GM12878 (cell line): ENCODE measurements around the gene PC. TPM values are rescaled to one million over a fixed set of nuclear protein-coding genes. Genes with fewer than 3 reads are reported as not detected.

Experiments used
- ATAC-seq: fragments of 200-7000 bp; cut with Tn5 transposase; 3 replicates; pipeline ENCODE4 v1.9.1; 2020; ENCODE audit warnings: mild to moderate bottlenecking, moderate library complexity
- BruUV-seq: library from RNA; stranded (reverse); fragments of 400-500 nt; replicated peaks from 2 replicates; lab custom pipeline; 2021; lab: Mats Ljungman, UMichigan
- CTCF ChIA-PET: fragments of 300-600 bp; sonication (Branson Sonifier 250); formaldehyde crosslinking; extraction: SDS; loops from one replicate; lab custom pipeline; 2021; ENCODE audit warnings: inconsistent platforms; lab: Yijun Ruan, JAX
- POLR2A ChIA-PET: fragments of 350-600 bp; formaldehyde crosslinking; extraction: SDS; loops from one replicate; lab custom pipeline; 2021; ENCODE audit warnings: inconsistent platforms; lab: Charles Lee
- RAD21 ChIA-PET: fragments of 300-600 bp; sonication (Branson Sonifier 250); formaldehyde crosslinking; loops from one replicate; lab custom pipeline; 2023; ENCODE audit warnings: antibody characterized with exemption; ENCODE audit not compliant: unreplicated experiment; lab: Charles Lee
- SMC1A ChIA-PET: fragments of 300-600 bp; sonication (Branson Sonifier 250); formaldehyde crosslinking; loops from one replicate; lab custom pipeline; 2023; ENCODE audit not compliant: unreplicated experiment, uncharacterized antibody; lab: Charles Lee
- DNase-seq: peaks from one replicate; pipeline ENCODE4 v3.0.0-alpha.2; 2011; ENCODE audit warnings: low read depth, low spot score
- FAIRE-seq: peaks from 3 replicates; lab custom pipeline; 2011; peaks lifted over from hg19 to GRCh38; lab: Jason Lieb, UNC
- H2AFZ ChIP-seq: 2 replicates; pipeline ENCODE4 v1.6.0; 2011; ENCODE audit warnings: low read depth, low read length, control low read depth; ENCODE audit not compliant: control insufficient read depth
- H3K27ac ChIP-seq: 2 replicates; pipeline ENCODE4 v1.5.1; 2011; ENCODE audit warnings: control low read depth; ENCODE audit not compliant: control insufficient read depth, insufficient read depth
- H3K27me3 ChIP-seq, 2 experiments: replicated peaks in 1 of 2; 2 replicates each; pipeline versions ENCODE4 v1.6.0 to v1.6.1; 2011; ENCODE audit warnings: low read length in 1 of 2; ENCODE audit not compliant: control insufficient read depth in 2 of 2, insufficient read depth in 2 of 2
- H3K36me3 ChIP-seq, 2 experiments: 2 replicates each; pipeline ENCODE4 v1.5.1; 2011; ENCODE audit warnings: low read length in 1 of 2; ENCODE audit not compliant: control insufficient read depth in 2 of 2, insufficient read depth in 2 of 2
- H3K4me1 ChIP-seq: 2 replicates; pipeline ENCODE4 v1.6.1; 2011; ENCODE audit warnings: mild to moderate bottlenecking, low read length, moderate library complexity, mixed read lengths; ENCODE audit not compliant: control insufficient read depth, insufficient read depth
- H3K4me2 ChIP-seq: 2 replicates; pipeline ENCODE4 v1.6.0; 2011; ENCODE audit warnings: control low read depth; ENCODE audit not compliant: control insufficient read depth, insufficient read depth
- H3K4me3 ChIP-seq: fragments of 200-600 bp; sonication (generic); 2 replicates; pipeline ENCODE4 v1.5.1; 2016
- H3K79me2 ChIP-seq: 2 replicates; pipeline ENCODE4 v1.6.0; 2011; ENCODE audit warnings: low read length; ENCODE audit not compliant: control insufficient read depth, insufficient read depth
- H3K9ac ChIP-seq: 2 replicates; pipeline ENCODE4 v1.8.0; 2011; ENCODE audit warnings: low read length, control low read depth, mixed read lengths; ENCODE audit not compliant: control insufficient read depth, insufficient read depth
- H3K9me3 ChIP-seq: replicated peaks from 3 replicates; pipeline ENCODE4 v1.5.1; 2011; ENCODE audit warnings: mild to moderate bottlenecking, low read length; ENCODE audit not compliant: control insufficient read depth, insufficient read depth
- H4K20me1 ChIP-seq: 2 replicates; pipeline ENCODE4 v1.6.0; 2011; ENCODE audit not compliant: control insufficient read depth, insufficient read depth
- CREM ChIP-seq: IDR thresholded peaks from 2 replicates; pipeline ENCODE4 v1.6.1; 2014; ENCODE audit warnings: antibody characterized with exemption, low read depth
- DPF2 ChIP-seq: fragments of 450-650 bp; IDR thresholded peaks from 2 replicates; pipeline ENCODE4 v1.6.1; 2017; ENCODE audit warnings: mild to moderate bottlenecking
- IRF4 ChIP-seq: IDR thresholded peaks from 2 replicates; pipeline ENCODE4 v1.6.1; 2011; ENCODE audit warnings: low read depth, low read length
- MEF2A ChIP-seq: IDR thresholded peaks from 2 replicates; pipeline ENCODE4 v1.6.1; 2011; ENCODE audit warnings: low read depth, mild to moderate bottlenecking, low read length, moderate library complexity; ENCODE audit not compliant: insufficient read depth
- SIN3A ChIP-seq: IDR thresholded peaks from 2 replicates; pipeline ENCODE4 v1.6.1; 2012; ENCODE audit warnings: low read depth, low read length, improper control_type of control experiment
- TCF12 ChIP-seq: IDR thresholded peaks from 2 replicates; pipeline ENCODE4 v1.6.1; 2011; ENCODE audit warnings: low read depth, mild to moderate bottlenecking, low read length
- YY1 ChIP-seq: IDR thresholded peaks from 2 replicates; pipeline ENCODE4 v1.6.1; 2011; ENCODE audit warnings: low read depth, mild to moderate bottlenecking, low read length
- WGBS: methylation state at CpG from one replicate; pipeline ENCODE4 v1.1.6; 2016; ENCODE audit warnings: low lambda C conversion rate; ENCODE audit not compliant: insufficient replicate concordance, insufficient coverage; ENCODE audit errors: missing lambda C conversion rate; 5-methylcytosine and 5-hydroxymethylcytosine counted together
- in situ Hi-C: fragments of 300-500 bp; cut with MboI; formaldehyde crosslinking; loops from 9 replicates; pipeline ENCODE4 v1.14.3; 2018; ENCODE audit warnings: mixed read lengths
- intact Hi-C: fragments of 100-400 bp; cut with micrococcal nuclease; formaldehyde crosslinking; loops from one replicate; pipeline ENCODE4 v1.14.2; 2022; ENCODE audit not compliant: unreplicated experiment
- polyA plus RNA-seq, 11 experiments: library from polyadenylated mRNA; depleted of rRNA in 4 of 11; unstranded in 6 of 11; stranded (reverse) in 5 of 11; fragments of >200 nt; fragmentation: Nextera tagmentation in 4 of 11; fragmentation: Illumina TruSeq in 1 of 11; extraction: Ambion mirVana in 4 of 11; extraction: Trizol in 1 of 11; gene quantifications; 1 replicate in 1 of 11; 2 replicates in 10 of 11; pipeline versions ENCODE4 v1.2.1 to v1.2.3, GENCODE V29; 2011 to 2016; ENCODE audit warnings: inconsistent platforms in 2 of 11, missing spikeins in 2 of 11, low read depth in 1 of 11
- total RNA-seq, 4 experiments: library from RNA; depleted of rRNA in 3 of 4; stranded (reverse); fragments of >200 nt in 3 of 4; fragmentation: Illumina TruSeq in 1 of 4; extraction: Trizol in 1 of 4; gene quantifications; 2 replicates each; pipeline versions ENCODE4 v1.2.1 to v1.2.3, GENCODE V29; 2013 to 2021
- TF ChIP-seq, protein P1 (sequence below): IDR thresholded peaks from 2 replicates; pipeline ENCODE4 v1.6.1; 2011; ENCODE audit warnings: mild to moderate bottlenecking, low read depth, low read length, moderate library complexity; ENCODE audit not compliant: insufficient replicate concordance
- TF ChIP-seq, protein P2 (sequence below): fragments of 450-650 bp; IDR thresholded peaks from 2 replicates; pipeline ENCODE4 v1.6.1; 2017; ENCODE audit warnings: mild to moderate bottlenecking, low read depth, inconsistent platforms; ENCODE audit not compliant: poor library complexity, severe bottlenecking

Gene PC
- total and polyA plus RNA-seq, 10 of the 15 experiments (the other 5 are each of a cell fraction or from before 2014, with no cell fraction given): 0.22 to 10.3 (median 4.5) TPM

DNA sequence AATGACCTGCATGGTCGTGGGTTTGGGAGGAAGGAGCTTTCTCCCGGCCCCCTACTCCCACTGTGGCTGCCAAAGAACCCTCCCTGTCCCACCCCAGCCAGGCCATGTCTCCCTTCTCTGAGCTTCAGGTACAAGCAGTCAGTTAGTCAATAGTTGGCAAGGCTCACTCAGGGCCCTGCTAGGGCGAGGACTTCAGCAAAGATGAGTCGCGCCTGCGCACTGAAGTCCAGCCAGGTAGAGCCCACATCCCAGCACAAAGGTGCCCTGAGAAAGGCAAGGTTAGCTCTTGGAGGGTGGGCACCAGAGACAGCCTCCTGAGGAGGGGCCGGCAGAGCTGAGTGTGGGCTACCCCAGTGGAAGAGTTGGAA, 28.0 kb upstream of the PC start:
- no peak overlapping the region for H2AFZ ChIP-seq
- RAD21 ChIA-PET: no interaction called here
- no peaks in the 10 kb centered on the region for H3K79me2 ChIP-seq
- TF ChIP-seq, protein P1, sequence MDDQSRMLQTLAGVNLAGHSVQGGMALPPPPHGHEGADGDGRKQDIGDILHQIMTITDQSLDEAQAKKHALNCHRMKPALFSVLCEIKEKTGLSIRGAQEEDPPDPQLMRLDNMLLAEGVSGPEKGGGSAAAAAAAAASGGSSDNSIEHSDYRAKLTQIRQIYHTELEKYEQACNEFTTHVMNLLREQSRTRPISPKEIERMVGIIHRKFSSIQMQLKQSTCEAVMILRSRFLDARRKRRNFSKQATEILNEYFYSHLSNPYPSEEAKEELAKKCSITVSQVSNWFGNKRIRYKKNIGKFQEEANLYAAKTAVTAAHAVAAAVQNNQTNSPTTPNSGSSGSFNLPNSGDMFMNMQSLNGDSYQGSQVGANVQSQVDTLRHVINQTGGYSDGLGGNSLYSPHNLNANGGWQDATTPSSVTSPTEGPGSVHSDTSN: no peak
- TF ChIP-seq DPF2 (no peak), CREM (no peak), SIN3A (no peak), MEF2A (no peak), TCF12 (no peak), IRF4 (no peak), YY1 (no peak)
- TF ChIP-seq, protein P2, sequence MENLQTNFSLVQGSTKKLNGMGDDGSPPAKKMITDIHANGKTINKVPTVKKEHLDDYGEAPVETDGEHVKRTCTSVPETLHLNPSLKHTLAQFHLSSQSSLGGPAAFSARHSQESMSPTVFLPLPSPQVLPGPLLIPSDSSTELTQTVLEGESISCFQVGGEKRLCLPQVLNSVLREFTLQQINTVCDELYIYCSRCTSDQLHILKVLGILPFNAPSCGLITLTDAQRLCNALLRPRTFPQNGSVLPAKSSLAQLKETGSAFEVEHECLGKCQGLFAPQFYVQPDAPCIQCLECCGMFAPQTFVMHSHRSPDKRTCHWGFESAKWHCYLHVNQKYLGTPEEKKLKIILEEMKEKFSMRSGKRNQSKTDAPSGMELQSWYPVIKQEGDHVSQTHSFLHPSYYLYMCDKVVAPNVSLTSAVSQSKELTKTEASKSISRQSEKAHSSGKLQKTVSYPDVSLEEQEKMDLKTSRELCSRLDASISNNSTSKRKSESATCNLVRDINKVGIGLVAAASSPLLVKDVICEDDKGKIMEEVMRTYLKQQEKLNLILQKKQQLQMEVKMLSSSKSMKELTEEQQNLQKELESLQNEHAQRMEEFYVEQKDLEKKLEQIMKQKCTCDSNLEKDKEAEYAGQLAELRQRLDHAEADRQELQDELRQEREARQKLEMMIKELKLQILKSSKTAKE: no peak
- CTCF ChIA-PET: no interaction called here
- no TSS peak for BruUV-seq
- ATAC-seq (no peak), FAIRE-seq (no peak), DNase-seq (no peak)
- H3K4me1 ChIP-seq: peaks cover 6% of the 10 kb centered on the region; the same call in 1 of the 2 replicates
- SMC1A ChIA-PET: no interaction called here
- H4K20me1 ChIP-seq: no peaks in the 10 kb centered on the region
- H3K4me2 ChIP-seq: no peak overlapping the region
- POLR2A ChIA-PET: no interaction called here
- H3K27ac ChIP-seq: no peak overlapping the region
- H3K9ac ChIP-seq: no peak overlapping the region
- in situ Hi-C loops: no loop called here
- intact Hi-C loops: no loop called here
- H3K4me3 ChIP-seq: no peak overlapping the region
- H3K27me3 ChIP-seq: no peaks in the 10 kb centered on the region
- H3K36me3 ChIP-seq: no peaks in the 10 kb centered on the region
- WGBS: 49% methylated on average over 7 of the region's 7 CpGs
- H3K9me3 ChIP-seq: no peaks in the 10 kb centered on the region; the same call in 2 of the 3 replicates
